Activated CD8-positive, alpha-beta memory T cell treated with anti-CD3 and anti-CD28 coated beads, Interleukin-2, amount 50 U/mL, for 48 hours (primary cell): ENCODE data around the gene RPS6KA2.

Experiments used
- DNase-seq: peaks from one replicate; pipeline ENCODE4 v3.0.0-alpha.2; 2020

Gene RPS6KA2

DNA sequence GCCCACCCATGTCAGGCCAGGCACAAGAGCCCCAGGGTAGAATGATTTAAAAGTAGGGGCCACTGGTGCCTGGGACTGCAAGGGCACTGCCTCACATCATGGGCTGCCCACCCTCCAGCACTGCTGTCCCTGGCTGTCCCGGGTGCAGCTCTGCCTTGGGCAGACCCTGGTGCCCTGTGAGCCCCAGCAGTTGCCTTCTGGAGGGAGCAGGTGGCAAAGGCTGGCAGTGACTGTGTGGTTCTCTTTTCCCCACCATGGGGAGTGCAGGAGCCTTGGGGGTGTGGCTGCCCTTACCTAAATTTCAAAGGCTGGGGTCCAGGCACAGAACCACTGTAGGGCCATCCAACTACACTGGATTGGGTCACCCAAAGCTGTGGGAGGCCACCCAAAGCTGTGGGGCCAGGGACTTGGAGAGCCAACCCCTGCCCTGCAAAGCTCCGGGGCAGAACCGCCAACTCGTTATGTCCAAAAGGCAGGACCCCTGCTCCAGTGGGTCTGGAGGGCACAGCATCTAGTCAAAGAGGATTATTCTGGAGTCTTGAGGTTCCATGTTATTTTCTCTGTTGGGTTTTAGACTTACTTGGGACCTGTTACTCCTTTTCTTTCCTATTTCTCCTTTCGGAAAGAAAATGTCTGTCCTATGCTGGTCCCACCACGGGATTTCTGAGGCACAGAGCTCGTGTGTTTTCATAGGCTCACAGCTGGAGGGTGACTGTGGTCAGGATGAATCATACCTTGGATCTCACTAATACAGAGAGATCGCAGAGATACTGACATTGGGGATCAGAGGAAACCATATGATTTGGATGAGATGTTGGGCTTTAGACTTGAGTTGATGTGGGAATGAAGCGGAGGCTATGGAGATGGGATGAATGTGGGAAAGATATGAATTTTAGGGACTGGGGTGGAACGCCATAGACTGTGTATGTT, 105.9 kb downstream of the RPS6KA2 start:
- no peak for DNase-seq

DNA sequence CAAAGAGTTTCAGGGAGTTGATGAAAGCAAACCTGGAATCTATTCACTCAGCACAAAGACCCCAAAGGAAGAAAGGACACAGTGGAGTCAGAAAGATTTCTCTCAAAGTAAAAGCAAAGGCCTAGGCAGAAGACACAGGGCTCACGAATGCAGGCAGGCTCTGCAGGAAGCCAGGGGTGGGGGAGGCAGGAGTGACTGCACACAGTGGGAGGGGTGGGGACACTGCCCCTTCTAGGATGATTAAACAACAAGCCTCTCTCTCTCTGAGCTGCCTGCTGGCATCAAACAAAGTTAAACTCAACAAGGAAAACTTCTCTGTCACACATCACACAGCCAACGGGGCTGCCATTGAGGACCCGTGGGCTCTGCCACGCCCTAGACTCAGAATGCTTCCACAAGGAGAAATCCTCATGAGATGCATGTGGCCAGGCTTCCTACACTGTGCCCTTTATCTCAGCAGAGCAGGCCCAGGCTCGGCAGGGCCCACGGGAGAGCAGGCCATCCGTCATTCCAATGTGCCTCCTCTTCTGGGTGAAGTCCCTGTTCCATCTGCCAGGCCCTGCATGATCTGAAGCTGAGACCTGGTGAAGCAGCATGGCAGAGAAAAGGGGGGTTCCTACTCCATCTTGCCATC, 110.7 kb downstream of the RPS6KA2 start:
- no peak for DNase-seq

DNA sequence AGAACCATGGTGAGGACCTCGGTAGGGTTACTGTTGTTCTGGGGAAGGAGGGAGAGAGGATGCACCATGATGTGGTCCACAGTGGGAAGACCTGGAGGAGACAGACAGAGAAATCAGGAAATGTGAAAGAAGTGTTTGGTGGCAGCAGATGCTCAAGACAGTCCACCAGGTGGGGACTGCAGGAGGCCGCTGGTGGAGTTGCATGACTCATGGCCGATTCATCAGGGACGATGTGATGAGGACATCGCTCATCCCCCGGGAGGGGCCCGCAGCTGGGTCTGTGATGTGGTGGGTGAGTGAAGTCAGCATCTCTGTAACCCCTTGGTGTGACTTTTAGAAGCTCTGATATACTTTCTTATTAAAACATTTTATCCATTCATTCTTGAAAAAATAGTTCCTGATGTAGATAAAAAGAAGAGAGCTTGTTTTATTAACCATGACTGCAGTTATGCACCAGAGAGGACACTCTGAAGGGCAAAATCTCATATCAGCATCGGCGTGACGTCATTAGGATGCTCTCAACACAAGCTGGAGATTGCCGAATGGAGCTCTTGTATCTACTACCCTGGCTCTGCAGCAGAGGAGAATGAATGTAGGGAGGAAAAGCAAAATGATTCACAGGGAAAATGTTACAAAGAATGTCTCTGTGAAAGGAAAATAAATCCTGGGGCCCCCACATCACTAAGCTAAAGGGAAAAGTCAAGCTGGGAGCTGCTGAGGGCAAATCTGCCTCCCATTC, 111.8 kb downstream of the RPS6KA2 start:
- peak; percentile 78 for DNase-seq

DNA sequence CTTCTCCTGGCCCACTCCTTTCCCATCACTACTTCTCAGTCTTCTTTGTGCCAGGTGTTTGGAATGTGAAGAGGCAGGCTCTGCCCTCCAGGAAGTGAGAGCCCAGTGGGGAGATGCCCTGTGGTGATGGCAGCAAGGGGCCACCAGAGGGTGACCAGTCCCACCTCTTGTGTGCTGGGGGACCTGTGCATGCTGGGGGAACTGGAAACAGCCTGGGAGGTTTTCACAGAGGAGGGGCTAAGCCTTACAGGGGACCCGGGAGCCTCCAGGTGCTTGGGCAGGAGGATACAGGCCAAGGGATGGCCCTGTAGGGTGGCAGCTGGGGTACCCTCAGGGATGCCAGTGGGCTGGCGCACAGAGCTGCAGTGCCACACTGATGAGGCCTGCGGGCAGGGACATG, 112.9 kb downstream of the RPS6KA2 start:
- DNase-seq, result no peak

DNA sequence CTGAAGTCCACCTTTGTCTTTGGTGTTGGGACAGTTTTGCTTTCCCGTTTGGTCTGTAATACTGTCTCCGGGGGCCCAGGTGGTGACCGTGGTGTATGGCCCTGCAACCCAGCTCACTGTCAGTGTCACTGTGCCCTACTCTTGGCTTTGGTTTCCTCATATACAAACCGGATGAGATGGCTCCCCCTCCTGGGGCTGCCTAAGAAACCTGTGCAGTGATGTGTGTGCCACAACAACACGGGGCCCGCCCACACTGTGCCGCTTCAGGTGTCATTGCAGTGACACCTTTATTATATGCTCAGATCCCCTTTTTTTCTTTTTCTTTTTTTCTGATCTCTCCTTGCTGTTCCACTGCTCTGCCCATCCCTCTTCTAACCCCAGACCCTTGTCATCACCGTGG, 114.5 kb downstream of the RPS6KA2 start:
- no peak for DNase-seq

DNA sequence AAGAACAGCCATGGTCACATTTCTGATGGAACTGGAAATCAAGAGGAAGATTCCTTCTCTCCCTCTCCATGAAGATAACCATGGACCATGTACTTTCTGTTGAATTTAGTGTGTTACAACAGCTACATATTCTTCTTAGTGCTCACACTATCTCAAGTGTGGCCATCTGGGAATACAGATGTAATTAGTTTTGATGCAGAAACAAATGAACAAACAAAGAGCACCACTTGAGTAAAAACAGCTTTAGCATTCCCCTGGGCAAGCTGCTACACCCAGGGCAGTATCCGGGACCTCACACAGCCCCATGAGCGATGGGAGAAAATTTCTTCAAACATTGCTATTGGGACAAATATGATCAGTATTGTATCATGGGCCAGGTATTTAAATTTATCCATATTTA, 115.7 kb downstream of the RPS6KA2 start:
- DNase-seq, result no peak

DNA sequence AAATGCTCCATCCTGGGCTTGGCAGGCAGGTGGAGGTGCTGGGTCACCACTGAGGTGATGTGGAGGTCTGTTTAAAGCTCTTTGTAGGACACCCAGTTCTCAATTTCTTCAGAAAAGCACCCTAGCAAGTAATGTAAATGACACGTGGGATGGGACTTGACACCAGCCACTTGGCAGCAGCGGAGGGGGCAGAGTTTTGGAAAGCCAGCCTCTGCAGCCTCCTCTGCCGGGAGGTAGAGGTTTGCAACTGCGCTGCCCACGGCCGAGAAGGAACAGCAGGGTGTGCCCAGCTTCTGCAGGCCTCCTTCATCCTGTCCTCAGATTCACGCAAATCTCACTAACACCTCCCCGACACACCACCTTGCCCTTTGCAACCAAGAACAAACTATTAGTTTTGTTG, 117.9 kb downstream of the RPS6KA2 start:
- DNase-seq, result no peak

DNA sequence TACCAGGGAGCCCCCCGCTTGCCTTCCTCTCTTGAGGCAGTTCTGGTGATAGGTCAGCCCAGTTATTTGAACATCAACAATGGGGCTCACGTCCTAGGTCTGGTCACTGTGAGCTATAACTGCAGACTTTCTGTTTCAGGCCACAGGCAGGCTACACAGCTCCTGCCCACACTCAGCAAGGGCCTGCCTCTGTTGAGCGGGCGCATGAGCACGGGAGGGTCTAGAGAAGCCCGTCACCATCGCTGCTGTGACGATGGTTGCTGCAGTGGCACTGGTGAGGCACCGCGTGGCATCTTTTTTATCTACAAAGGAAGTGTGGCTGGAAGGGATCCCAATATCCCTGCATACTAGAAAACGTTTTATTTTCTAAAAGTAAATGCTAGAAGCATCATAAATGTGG, 118.3 kb downstream of the RPS6KA2 start:
- DNase-seq, result no peak

DNA sequence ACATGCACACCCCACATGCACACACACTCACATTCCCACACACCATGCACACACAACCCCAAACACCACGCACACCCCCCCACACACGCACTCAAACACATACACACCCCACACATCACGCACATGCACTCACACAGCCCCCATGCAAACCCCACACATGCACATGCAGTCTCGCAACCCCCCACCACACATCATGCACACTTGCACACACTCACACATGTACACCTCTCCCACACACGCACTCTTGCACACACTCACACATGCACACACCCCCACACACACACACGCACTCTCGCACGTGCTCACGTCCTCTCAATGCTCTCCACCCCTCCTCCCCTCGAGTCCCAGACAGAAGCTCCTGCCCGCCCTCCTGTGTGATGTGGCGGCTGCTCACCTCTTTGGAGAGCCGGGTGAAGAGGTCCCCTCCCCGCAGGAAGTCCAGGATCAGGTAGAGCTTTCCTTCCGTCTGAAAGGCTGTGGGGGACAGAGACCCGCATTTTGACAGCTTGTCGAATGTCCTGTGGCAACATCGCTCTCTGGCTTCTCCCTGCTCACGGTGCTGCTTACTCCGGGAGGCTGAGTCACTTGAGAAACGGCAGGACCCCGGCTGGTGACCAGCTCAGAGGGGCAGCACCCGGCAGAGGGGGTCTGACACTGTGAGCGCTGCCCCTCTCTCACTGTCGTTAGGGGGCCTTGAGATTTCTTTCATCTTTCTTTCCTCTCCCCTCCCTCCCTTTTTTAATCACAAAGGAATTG, 119.1 kb downstream of the RPS6KA2 start:
- no peak for DNase-seq

DNA sequence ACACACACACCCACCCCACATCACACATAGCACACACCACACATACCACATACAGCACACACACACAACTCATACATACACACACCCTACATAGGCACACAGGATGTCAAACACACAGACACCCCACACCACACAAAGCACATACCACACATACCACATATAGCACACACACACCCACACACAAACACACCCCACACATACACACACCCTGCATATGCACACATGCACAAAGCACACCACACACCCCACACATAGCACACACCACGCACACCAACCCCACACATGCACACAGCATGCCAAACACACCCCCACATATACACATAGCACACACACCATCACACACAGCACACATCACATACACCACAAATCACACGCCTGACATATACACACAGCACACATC, 119.7 kb downstream of the RPS6KA2 start:
- no peak for DNase-seq

DNA sequence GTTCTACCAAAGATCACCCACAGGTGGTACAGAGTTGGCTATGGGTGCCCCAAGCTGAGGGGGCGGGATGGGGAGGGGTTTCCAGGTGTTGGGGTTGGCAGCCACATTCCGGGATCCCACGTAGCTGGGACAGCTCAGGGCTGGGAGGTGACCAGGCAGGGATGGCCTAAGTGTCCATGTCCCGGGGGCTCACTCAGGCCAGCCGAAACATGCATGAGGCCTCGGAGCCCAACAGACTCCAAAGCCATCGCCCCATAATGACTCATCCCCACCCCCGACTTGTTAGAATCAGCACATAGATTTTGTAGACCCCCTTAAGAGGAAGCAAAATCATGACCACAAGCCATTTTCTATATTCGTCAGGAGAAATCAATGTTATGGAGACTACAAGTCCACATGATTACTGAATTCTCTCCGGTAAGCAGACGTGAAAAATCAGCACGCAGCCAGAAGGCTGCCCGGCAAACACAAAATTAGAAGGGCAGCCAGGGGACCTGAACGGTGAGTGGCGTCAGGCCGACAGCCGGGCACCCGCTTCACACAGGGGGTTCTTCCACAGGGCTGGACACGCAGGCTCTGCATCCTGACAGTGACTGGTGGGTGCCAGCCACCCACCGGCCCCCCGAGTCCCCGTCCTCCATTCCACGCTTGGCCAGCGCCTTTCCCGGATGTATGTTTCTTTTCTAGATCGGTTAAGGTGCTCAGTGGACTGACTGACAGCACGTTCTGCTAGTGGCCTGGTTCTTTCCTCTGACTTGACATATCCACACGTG, 121.7 kb downstream of the RPS6KA2 start:
- no peak for DNase-seq

DNA sequence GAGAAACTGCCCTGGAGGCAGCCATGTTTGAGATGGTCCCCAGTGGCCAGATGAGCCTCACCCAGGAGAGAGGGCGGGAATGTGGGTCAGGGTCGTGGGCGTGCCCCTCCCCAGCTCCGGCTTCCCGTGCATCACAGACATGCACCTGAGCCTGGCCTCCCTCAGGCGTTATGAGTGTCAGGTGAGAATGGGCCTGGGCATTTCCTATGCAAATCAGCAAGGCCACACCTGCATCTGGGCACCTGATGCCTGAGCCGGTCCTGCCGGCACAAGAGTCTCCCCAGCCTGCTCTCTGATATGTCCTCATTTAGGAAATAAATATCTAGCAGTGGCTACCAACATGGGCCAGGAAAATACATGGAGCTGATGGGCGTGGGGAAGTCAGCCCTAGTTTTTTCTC, 123.0 kb downstream of the RPS6KA2 start:
- no peak for DNase-seq

DNA sequence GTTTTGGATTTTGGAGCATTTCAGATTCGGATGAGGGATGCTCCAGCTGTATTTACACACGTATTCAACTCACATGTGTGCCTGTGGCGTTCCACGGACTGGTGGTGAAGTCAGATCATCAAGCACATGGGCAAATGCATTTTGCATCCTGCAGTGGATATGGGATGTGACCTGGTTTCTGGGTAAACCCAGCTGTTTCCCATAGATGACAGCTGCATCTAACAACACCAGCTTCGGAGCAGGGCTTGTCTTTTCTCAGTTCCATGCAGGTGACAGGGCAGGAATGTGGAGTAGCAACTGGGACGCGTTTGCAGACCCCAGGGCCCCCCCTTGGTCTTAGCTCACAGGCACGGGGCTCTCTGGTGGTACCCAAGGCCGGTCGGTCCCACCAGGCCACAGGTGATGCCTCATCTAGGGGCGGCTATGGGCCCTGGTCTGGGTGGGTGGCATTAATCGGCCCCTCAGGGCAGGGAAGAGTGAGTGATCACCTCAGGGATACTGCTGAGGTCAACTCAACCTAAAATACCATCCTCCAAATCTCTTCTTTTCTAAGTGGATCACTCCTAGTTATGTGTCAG, 123.8 kb downstream of the RPS6KA2 start:
- no peak for DNase-seq

DNA sequence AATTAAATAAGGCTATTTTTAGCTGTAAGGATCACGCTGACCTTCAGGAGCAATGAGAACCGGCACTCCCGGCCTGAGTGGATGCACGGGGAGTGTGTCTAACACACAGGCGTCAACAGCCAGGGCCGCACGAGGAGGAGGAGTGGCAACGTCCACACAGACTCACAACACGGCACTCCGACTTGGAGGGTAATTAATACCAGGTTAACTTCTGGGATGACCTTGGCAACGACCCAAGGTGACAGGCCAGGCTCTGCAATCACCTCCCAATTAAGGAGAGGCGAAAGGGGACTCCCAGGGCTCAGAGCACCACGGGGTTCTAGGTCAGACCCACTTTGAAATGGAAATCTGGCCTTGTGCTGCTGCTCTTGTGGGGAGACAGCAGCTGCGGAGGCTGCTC, 124.6 kb downstream of the RPS6KA2 start:
- no peak for DNase-seq

DNA sequence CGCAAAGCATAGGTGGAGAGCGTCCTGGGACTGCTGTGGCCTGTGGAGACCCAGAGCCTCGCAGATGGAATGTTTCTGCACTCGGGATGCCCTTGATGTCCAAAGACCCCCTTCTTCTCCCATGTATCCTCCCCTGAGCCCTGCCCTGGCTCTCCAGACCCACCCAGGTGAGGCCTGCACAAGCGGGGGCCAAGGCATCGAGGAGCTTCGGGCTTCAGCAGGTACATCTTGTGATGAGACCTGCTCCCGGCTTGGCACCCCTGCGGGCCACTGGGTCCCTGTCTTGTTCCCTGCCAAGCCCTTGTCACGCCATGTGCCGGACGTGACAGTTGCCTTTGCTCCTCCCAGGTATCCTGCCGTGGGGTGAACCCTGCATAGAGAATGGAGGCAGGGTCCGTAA, 125.8 kb downstream of the RPS6KA2 start:
- no peak for DNase-seq

DNA sequence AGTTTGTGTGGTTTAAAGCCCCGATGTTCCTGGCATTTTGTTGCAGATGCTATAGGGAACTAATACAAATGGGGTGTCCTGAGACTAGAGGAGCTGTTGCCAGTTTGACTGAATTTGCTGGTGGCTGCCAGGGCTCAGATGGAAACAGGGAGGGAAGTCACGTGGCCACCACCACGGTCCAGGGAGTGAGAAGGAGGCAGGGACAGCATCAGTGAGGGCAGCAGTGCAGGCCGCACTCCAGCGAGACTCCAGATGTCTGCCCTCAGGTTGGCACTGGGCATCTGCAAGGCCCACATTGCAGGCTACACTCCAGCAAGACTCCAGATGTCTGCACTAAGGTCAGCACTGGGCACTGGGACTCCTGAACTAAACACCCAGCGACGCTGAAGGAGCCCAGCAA, 126.8 kb downstream of the RPS6KA2 start:
- no peak for DNase-seq

DNA sequence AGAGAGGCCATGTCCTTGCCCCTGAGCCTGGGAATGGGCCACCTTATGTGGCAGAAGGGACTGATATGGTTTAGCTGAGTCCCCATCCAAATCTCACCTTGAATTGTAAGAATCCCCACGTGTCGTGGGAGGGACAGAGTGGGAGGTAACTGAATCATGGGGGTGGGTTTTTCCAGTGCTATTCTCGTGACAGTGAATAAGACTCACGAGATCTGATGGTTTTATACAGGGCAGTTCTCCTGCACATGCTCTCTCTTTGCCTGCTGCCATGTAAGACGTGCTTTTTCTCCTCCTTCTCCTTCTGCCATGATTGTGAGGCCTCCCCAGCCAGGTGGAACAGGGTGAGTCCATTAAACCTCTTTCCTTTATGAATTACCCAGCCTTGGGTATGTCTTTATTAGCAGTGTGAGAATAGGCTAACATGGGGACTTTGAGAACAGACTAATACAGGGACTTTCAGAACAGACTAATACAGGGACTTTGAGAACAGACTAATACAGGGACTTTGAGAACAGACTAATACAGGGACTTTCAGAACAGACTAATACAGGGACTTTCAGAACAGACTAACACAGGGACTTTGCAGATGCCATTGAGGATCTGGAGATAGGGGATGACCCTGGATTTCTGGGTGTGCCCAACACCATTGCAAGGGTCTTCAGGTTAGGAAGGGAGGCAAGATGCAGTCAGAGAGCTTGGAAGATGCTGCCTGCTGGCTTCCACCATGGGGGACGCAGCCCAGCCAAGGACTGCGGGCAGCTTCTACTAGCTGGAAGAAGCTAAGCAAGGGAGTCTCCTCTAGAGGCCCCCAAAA, 127.5 kb downstream of the RPS6KA2 start:
- no peak for DNase-seq

DNA sequence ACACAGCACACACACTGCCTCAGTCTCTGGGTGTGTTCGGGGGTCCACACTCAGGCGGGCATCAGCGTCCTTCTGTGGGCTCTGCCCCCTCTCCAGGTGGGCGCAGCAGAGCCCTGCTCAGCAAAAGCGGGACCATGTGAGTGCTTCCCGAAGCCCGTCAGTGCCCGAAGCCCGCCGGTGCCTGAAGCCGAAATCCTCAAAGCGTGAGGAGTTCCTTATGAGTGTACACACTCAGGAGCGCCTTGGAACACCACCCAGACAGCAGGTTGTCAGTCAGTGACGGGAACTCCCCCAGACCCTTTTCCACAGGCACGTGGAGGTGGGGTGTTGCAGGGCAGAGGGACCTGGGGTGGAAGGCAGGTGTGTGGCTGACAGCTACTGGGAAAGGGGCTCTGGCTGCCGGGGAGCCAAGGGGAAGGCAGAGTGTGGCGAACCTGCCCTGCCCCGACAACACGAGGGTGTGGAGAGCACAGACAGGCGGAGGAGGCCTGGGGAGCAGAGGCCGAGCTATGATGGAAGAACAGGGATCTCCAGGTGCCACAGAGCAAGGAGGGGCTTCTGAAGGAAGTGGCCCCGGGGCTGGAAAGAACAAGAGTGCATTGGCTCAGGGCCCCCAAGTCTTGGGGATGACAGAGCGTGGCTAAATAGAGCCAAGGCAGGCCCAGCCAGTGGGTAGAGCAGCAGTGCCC, 128.2 kb downstream of the RPS6KA2 start:
- DNase-seq, result no peak

DNA sequence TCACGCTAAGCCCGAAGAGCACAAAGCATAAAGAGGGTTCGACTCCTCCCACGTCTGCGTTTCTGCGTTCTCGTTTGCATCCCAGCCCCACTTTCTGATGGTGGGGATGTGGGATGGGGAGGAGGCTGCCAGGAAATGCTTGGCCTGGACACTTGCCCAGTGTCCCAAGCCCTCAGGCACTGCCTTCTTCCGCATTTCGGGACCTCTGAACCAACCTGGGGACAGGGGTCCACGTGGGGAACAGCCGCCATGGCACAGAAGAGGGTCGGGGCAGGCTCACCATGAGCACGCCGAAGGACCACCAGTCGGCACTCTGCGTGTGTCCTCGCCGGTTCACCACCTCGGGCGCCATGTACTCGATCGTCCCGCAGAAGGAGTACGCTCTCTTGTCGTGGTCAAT, 128.8 kb downstream of the RPS6KA2 start:
- no peak for DNase-seq
